Endothelial cell of umbilical vein (primary cell): ENCODE measurements around the gene KLC3. TPM values are rescaled to one million over a fixed set of nuclear protein-coding genes. Genes with fewer than 3 reads are reported as not detected.
A peak's percentile ranks its signal among the peaks of the same experiment; 100 is the strongest.

ENCODE experiments used
- BruUV-seq: library from RNA; stranded (reverse); fragments of 400-500 nt; replicated peaks from 2 replicates; lab custom pipeline; 2021; lab: Mats Ljungman, UMichigan
- CTCF ChIA-PET: fragments of 300-600, 350-600 bp; sonication (Branson Sonifier 250); formaldehyde crosslinking; loops from one replicate; lab custom pipeline; 2021; ENCODE audit warnings: antibody characterized with exemption, inconsistent platforms; lab: Charles Lee
- POLR2A ChIA-PET: fragments of 300-600, 350-600 bp; sonication (Branson Sonifier 250); formaldehyde crosslinking; loops from one replicate; lab custom pipeline; 2021; ENCODE audit warnings: antibody characterized with exemption, inconsistent platforms; lab: Charles Lee
- DNase-seq: peaks from one replicate; pipeline ENCODE4 v3.0.0-alpha.2; 2011; ENCODE audit warnings: low read depth, low spot score
- FAIRE-seq: peaks from 2 replicates; lab custom pipeline; 2011; peaks lifted over from hg19 to GRCh38; lab: Jason Lieb, UNC
- H2AFZ ChIP-seq: 2 replicates; pipeline ENCODE4 v1.6.0; 2012; ENCODE audit warnings: low read depth, low read length, control low read depth, inconsistent platforms
- H3K27ac ChIP-seq: 2 replicates; pipeline ENCODE4 v1.5.1; 2011; ENCODE audit warnings: low read depth, mild to moderate bottlenecking, control low read depth, low read length, moderate library complexity; ENCODE audit not compliant: insufficient read depth
- H3K27me3 ChIP-seq, 2 experiments: 2 replicates each; pipeline versions ENCODE4 v1.6.0 to v1.6.1; 2011; ENCODE audit warnings: low read length in 2 of 2, mixed read lengths in 1 of 2; ENCODE audit not compliant: control insufficient read depth in 2 of 2, insufficient read depth in 2 of 2
- H3K36me3 ChIP-seq, 2 experiments: 2 replicates in 1 of 2; 3 replicates in 1 of 2; pipeline ENCODE4 v1.5.1; 2011; ENCODE audit warnings: low read length in 2 of 2, mild to moderate bottlenecking in 1 of 2, moderate library complexity in 1 of 2; ENCODE audit not compliant: control insufficient read depth in 2 of 2, insufficient read depth in 2 of 2; ENCODE audit errors: extremely low read depth in 1 of 2
- H3K4me1 ChIP-seq: 3 replicates; pipeline ENCODE4 v1.5.1; 2011; ENCODE audit warnings: mild to moderate bottlenecking, low read length; ENCODE audit not compliant: control insufficient read depth, insufficient read depth; ENCODE audit errors: extremely low read depth
- H3K4me2 ChIP-seq: 2 replicates; pipeline ENCODE4 v1.6.1; 2011; ENCODE audit warnings: low read length, control low read depth, mixed read lengths; ENCODE audit not compliant: insufficient read depth
- H3K4me3 ChIP-seq, 3 experiments: fragments of 200-600 bp in 1 of 3; sonication (generic), shearing (Covaris generic) in 1 of 3; replicated peaks in 1 of 3; 2 replicates each; pipeline ENCODE4 v1.5.1; 2011 to 2016; ENCODE audit warnings: control low read depth in 3 of 3, low read length in 3 of 3, mild to moderate bottlenecking in 2 of 3, inconsistent platforms in 1 of 3, low read depth in 1 of 3, moderate library complexity in 1 of 3; ENCODE audit not compliant: insufficient read depth in 1 of 3
- H3K79me2 ChIP-seq: 2 replicates; pipeline ENCODE4 v1.6.0; 2012; ENCODE audit warnings: low read length, inconsistent platforms; ENCODE audit not compliant: control insufficient read depth, insufficient read depth
- H3K9ac ChIP-seq: replicated peaks from 2 replicates; pipeline ENCODE3; 2011; ENCODE audit warnings: low read length, control low read depth; ENCODE audit not compliant: insufficient read depth; ENCODE audit errors: extremely low read depth
- H3K9me1 ChIP-seq: replicated peaks from 3 replicates; pipeline ENCODE4 v1.6.0; 2011; ENCODE audit warnings: mild to moderate bottlenecking, low read length; ENCODE audit not compliant: control insufficient read depth, insufficient read depth; ENCODE audit errors: extremely low read depth
- H3K9me3 ChIP-seq: replicated peaks from 2 replicates; pipeline ENCODE4 v1.5.1; 2012; ENCODE audit warnings: low read length, inconsistent platforms; ENCODE audit not compliant: control insufficient read depth, insufficient read depth
- H4K20me1 ChIP-seq: replicated peaks from 2 replicates; pipeline ENCODE3; 2011; ENCODE audit warnings: mild to moderate bottlenecking, low read length; ENCODE audit not compliant: control insufficient read depth, insufficient read depth; ENCODE audit errors: extremely low read depth
- CTCF ChIP-seq, 2 donors: IDR thresholded peaks; 1 replicate in 1 of 2; 2 replicates in 1 of 2; pipeline ENCODE4 v1.5.1; 2011; ENCODE audit warnings: low read length in 2 of 2, mild to moderate bottlenecking in 2 of 2, moderate library complexity in 2 of 2, control low read depth in 1 of 2, inconsistent platforms in 1 of 2, low read depth in 1 of 2; ENCODE audit not compliant: insufficient read depth in 1 of 2; ENCODE audit errors: extremely low read depth in 1 of 2
- EZH2 ChIP-seq: IDR thresholded peaks from 2 replicates; pipeline ENCODE4 v1.6.1; 2012; ENCODE audit warnings: borderline replicate concordance, low read depth, mild to moderate bottlenecking, moderate library complexity, low read length, inconsistent platforms; ENCODE audit not compliant: severe bottlenecking
- FOS ChIP-seq: IDR thresholded peaks from 2 replicates; pipeline ENCODE4 v1.6.1; 2011; ENCODE audit warnings: mild to moderate bottlenecking, low read length, moderate library complexity, borderline replicate concordance; ENCODE audit not compliant: insufficient read depth
- GATA2 ChIP-seq: IDR thresholded peaks from 2 replicates; pipeline ENCODE4 v1.7.0; 2011; ENCODE audit warnings: low read depth, mild to moderate bottlenecking, moderate library complexity, mixed read lengths, low read length; ENCODE audit not compliant: insufficient read length, insufficient read depth
- JUN ChIP-seq: IDR thresholded peaks from 2 replicates; pipeline ENCODE4 v1.6.1; 2011; ENCODE audit warnings: borderline replicate concordance, low read depth; ENCODE audit not compliant: insufficient read length, insufficient read depth
- MYC ChIP-seq: IDR thresholded peaks from one replicate; pipeline ENCODE4 v1.6.1; 2011; ENCODE audit warnings: mild to moderate bottlenecking, low read depth, low read length
- POLR2A ChIP-seq: IDR thresholded peaks from 2 replicates; pipeline ENCODE4 v1.6.1; 2012; ENCODE audit warnings: low read depth, mild to moderate bottlenecking, control low read depth, low read length
- POLR2AphosphoS5 ChIP-seq: IDR thresholded peaks from 2 replicates; pipeline ENCODE4 v1.6.1; 2012; ENCODE audit warnings: low read depth, mild to moderate bottlenecking, control low read depth, low read length, moderate library complexity; ENCODE audit not compliant: insufficient read depth
- dilution Hi-C: fragments of 300-500 bp; cut with MboI; formaldehyde crosslinking; loops from one replicate; pipeline ENCODE4 v1.15.0; 2019; ENCODE audit warnings: low sequenced_read_pairs; ENCODE audit not compliant: extremely low pct_ligation_motif_present
- intact Hi-C: fragments of 100-400 bp; cut with micrococcal nuclease; formaldehyde crosslinking; loops from one replicate; pipeline ENCODE4 v1.10.0; 2022
- polyA plus RNA-seq, 4 experiments: library from polyadenylated mRNA; depleted of rRNA in 3 of 4; stranded (reverse) in 3 of 4; unstranded in 1 of 4; fragments of >200 nt; gene quantifications; 2 replicates each; pipeline versions ENCODE4 v1.2.1 to v1.2.3, GENCODE V29; 2011 to 2012; ENCODE audit warnings: missing spikeins in 1 of 4
- total RNA-seq: library from RNA; stranded (reverse); gene quantifications from 2 replicates; pipeline ENCODE4 v1.2.3, GENCODE V29; 2021
- TF ChIP-seq, protein P1 (sequence below): IDR thresholded peaks from 2 replicates; pipeline ENCODE4 v1.6.1; 2011; ENCODE audit not compliant: insufficient read depth, insufficient read length

The KLC3 gene
- total and polyA plus RNA-seq, 2 donors (not counting 3 experiments of a cell fraction or from before 2014, with no cell fraction given): not detected

DNA sequence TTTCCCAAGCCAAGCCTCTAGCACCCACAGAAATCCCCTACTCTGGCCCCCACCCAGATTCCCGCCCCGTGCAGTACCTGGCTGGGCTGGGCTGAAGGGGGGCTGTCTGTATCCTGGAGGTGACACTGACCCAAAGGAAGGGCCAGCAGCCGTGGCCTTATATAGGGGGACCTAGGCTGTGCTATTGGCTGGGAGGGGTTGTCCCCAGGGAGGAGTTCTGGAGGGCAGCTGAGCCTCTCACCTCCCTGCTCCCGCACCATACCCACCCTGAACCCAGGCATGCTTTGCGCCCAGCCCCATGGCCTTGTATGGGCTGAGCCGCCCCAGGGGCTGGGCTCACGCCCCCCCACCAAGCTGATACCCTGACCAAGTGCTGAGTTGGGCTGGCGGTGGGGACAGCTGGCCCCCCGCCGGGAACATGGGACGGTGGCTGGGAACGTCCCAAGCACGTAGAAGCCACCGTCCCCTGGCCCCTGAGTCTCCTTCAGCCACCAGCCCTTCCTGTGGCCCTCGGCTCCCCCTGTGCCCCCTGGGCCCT, 17.7 kb upstream of the KLC3 start, which contains the start of gene CKM:
Gene CKM (minus strand): TSS at position 132 of the 538 bp plus-strand sequence. CDS start 3,162 bp downstream, outside the sequence.
- dilution Hi-C loops (no loop called here), intact Hi-C loops (no loop called here)
- BruUV-seq: no TSS peak
- no peak for FAIRE-seq
- Histone ChIP-seq H4K20me1 (no peaks in the 10 kb centered on the region), H3K4me1 (no peaks in the 10 kb centered on the region), H3K36me3 (no peaks in the 10 kb centered on the region), H3K4me3 (peak within 1 kb of the TSS in 1 of 3 experiments; percentile 4), H3K9me1 (no peaks in the 10 kb centered on the region), H2AFZ (peak within 1 kb of the TSS; percentile 84), H3K79me2 (no peaks in the 10 kb centered on the region), H3K9ac (no peak within 1 kb of the TSS), H3K27me3 (peaks cover 4 to 5% of the 10 kb centered on the region in 2 experiments), H3K27ac (no peak within 1 kb of the TSS), H3K4me2 (peak within 1 kb of the TSS; percentile 44), H3K9me3 (no peaks in the 10 kb centered on the region)
- CTCF ChIA-PET: no interaction called here
- DNase-seq: no peak
- POLR2A ChIA-PET: no interaction called here
- TF ChIP-seq EZH2 (no peak), MYC (no peak), GATA2 (no peak), FOS (no peak), POLR2AphosphoS5 (no peak), CTCF (IDR thresholded peaks at IDR 0.05; ENCODE audit: extremely low read depth in 1 of 2, insufficient read depth in 1 of 2, low read depth in 1 of 2, low read length in 2 of 2) (no peak), POLR2A (no peak), JUN (no peak)
- TF ChIP-seq, protein P1, sequence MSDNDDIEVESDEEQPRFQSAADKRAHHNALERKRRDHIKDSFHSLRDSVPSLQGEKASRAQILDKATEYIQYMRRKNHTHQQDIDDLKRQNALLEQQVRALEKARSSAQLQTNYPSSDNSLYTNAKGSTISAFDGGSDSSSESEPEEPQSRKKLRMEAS: no peak
